ENCODE measurements around the gene SPRYD4.

GRCh38 chr12:56448860-56449621 lies 19.3 kb upstream of the SPRYD4 start, which contains the start of gene TIMELESS:
- peak; percentile 89 for TF ChIP-seq POLR2AphosphoS5 (IDR thresholded peaks at IDR 0.05)
- peak in 1 of 4 experiments; percentile 48 for TF ChIP-seq CTCF (IDR thresholded peaks at IDR 0.05)
- peak; percentile 53 for TF ChIP-seq POLR2A (IDR thresholded peaks at IDR 0.05)

All from prostate gland (tissue), 2 donors.